Measurements from ENCODE around the gene WDR54.

The WDR54 gene

GRCh38 chr2:74438248-74438647 lies 16.7 kb downstream of the WDR54 start:
- Histone ChIP-seq H3K27me3 (peaks cover 61% of the 10 kb centered on the region), H3K4me1 (ENCODE audit: control insufficient read depth in 1 of 2, insufficient read depth in 1 of 2, low read depth in 1 of 2, low read length in 1 of 2) (peaks cover 14 to 19% of the 10 kb centered on the region in 2 experiments), H3K36me3 (no peaks in the 10 kb centered on the region), H3K9me3 (no peaks in the 10 kb centered on the region), H3K27ac (no peak overlapping the region), H3K4me3 (ENCODE audit: low read depth in 1 of 2, low read length in 1 of 2) (no peak overlapping the region)
- TF ChIP-seq, protein P1, sequence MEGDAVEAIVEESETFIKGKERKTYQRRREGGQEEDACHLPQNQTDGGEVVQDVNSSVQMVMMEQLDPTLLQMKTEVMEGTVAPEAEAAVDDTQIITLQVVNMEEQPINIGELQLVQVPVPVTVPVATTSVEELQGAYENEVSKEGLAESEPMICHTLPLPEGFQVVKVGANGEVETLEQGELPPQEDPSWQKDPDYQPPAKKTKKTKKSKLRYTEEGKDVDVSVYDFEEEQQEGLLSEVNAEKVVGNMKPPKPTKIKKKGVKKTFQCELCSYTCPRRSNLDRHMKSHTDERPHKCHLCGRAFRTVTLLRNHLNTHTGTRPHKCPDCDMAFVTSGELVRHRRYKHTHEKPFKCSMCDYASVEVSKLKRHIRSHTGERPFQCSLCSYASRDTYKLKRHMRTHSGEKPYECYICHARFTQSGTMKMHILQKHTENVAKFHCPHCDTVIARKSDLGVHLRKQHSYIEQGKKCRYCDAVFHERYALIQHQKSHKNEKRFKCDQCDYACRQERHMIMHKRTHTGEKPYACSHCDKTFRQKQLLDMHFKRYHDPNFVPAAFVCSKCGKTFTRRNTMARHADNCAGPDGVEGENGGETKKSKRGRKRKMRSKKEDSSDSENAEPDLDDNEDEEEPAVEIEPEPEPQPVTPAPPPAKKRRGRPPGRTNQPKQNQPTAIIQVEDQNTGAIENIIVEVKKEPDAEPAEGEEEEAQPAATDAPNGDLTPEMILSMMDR (IDR thresholded peaks at IDR 0.05): no peak

DNA sequence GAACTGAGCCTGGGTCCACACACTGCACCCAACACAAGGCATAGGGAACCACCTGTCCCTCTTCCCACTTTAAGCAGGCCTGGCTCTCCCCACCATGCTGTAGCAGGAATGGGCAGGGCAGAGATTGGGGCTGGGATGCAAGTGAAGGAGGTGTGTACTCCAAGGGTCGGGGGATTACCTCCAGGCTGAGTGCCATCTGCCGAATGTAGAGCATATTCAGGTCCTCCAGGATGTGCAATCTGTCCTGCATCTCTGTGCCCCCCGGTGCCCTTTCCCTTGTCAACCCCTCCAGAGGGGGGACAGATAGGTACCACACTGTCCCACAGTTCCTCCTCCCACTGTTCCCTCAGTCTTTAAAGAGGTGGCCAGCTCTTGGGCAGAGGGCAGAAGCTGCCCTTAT lies 17.8 kb downstream of the WDR54 start:
- TF ChIP-seq, protein P1 (IDR thresholded peaks at IDR 0.05): no peak
- H3K4me3 ChIP-seq (ENCODE audit: low read depth in 1 of 2, low read length in 1 of 2): no peak overlapping the region
- no peak overlapping the region for H3K27ac ChIP-seq
- no peaks in the 10 kb centered on the region for H3K9me3 ChIP-seq
- no peaks in the 10 kb centered on the region for H3K36me3 ChIP-seq
- peaks cover 14 to 19% of the 10 kb centered on the region in 2 experiments for H3K4me1 ChIP-seq (ENCODE audit: control insufficient read depth in 1 of 2, insufficient read depth in 1 of 2, low read depth in 1 of 2, low read length in 1 of 2)
- H3K27me3 ChIP-seq: peaks cover 73% of the 10 kb centered on the region

- no peaks in the 10 kb centered on the region for H3K36me3 ChIP-seq
- no peaks in the 10 kb centered on the region for H3K9me3 ChIP-seq
- TF ChIP-seq, protein P1 (IDR thresholded peaks at IDR 0.05): no peak
- peaks cover 14 to 19% of the 10 kb centered on the region in 2 experiments for H3K4me1 ChIP-seq (ENCODE audit: control insufficient read depth in 1 of 2, insufficient read depth in 1 of 2, low read depth in 1 of 2, low read length in 1 of 2)
- H3K27me3 ChIP-seq: peaks cover 78% of the 10 kb centered on the region
- peak overlapping the region in 1 of 2 experiments; percentile 20 for H3K4me3 ChIP-seq (ENCODE audit: low read depth in 1 of 2, low read length in 1 of 2)
- no peak overlapping the region for H3K27ac ChIP-seq
Measured at GRCh38 chr2:74439803-74440377, 18.4 kb downstream of the WDR54 start.

DNA sequence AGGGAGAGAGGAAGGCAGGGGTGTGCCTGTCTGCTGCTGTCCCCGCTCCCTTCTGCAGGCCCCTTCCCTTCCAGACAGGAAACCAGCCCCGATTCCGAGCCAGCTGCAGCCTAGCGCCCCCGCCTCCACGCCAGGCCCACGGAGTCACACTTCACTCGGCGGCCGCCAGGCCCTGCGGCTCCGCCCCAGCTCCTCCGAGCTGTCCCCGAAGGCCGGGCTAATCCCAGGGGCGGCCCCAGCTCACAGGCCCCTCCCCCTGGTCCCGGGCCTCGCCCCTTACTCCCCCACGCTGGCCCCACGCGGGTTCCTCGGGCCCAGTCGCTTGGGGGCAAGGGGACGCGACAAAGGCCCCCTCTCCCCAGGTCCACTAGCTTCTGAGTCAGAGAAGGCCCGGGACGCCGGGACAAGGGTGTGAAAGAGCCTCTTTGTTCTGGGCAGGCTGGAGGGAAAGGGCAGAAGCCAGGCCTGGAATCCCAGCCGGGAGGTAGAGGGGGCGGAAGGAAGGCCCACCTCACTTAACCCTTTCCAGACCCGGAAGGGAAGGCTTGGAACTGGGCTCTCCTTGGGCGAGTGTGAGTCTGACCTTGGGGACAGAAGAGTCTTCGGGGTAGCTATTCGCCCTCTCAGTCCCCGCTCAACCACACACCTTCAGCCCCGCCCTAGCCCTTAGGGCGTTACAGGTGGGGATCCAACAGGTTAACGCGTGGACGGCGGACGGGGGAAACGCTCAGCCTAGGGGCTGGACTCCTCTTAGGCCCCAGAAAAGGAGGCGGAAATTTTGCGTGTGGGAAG lies 19.0 kb downstream of the WDR54 start:
- Histone ChIP-seq H3K27ac (no peak overlapping the region), H3K4me1 (ENCODE audit: control insufficient read depth in 1 of 2, insufficient read depth in 1 of 2, low read depth in 1 of 2, low read length in 1 of 2) (peaks cover 14 to 19% of the 10 kb centered on the region in 2 experiments), H3K36me3 (no peaks in the 10 kb centered on the region), H3K9me3 (no peaks in the 10 kb centered on the region), H3K4me3 (ENCODE audit: low read depth in 1 of 2, low read length in 1 of 2) (peak overlapping the region in 1 of 2 experiments; percentile 20), H3K27me3 (peaks cover 85% of the 10 kb centered on the region)
- TF ChIP-seq, protein P1 (IDR thresholded peaks at IDR 0.05): no peak

GRCh38 chr2:74441170-74441689 lies 19.7 kb downstream of the WDR54 start:
- Histone ChIP-seq H3K36me3 (no peaks in the 10 kb centered on the region), H3K4me1 (ENCODE audit: control insufficient read depth in 1 of 2, insufficient read depth in 1 of 2, low read depth in 1 of 2, low read length in 1 of 2) (peaks cover 14 to 19% of the 10 kb centered on the region in 2 experiments), H3K4me3 (ENCODE audit: low read depth in 1 of 2, low read length in 1 of 2) (peak overlapping the region in 1 of 2 experiments; percentile 42), H3K9me3 (no peaks in the 10 kb centered on the region), H3K27me3 (peaks cover 91% of the 10 kb centered on the region), H3K27ac (no peak overlapping the region)
- TF ChIP-seq, protein P1 (IDR thresholded peaks at IDR 0.05): no peak
